IPS-NIHi7 (cell line): ENCODE results near the gene STT3B.

ENCODE experiments used
- DNase-seq: peaks from one replicate; pipeline ENCODE4 v3.0.0; 2012; ENCODE audit warnings: mixed read lengths; ENCODE audit errors: extremely low spot score

STT3B gene

GRCh38 chr3:31551646-31552045 lies 18.9 kb downstream of the STT3B start:
- no peak for DNase-seq

GRCh38 chr3:31552103-31552502 lies 19.4 kb downstream of the STT3B start:
- no peak for DNase-seq

GRCh38 chr3:31553258-31553657 lies 20.5 kb downstream of the STT3B start:
- DNase-seq, result no peak

GRCh38 chr3:31555204-31555603 lies 22.5 kb downstream of the STT3B start:
- no peak for DNase-seq

- DNase-seq, result no peak
Observed at GRCh38 chr3:31559872-31560534, 27.3 kb downstream of the STT3B start.

- DNase-seq, result peak; percentile 41
Observed at GRCh38 chr3:31561891-31562290, 29.2 kb downstream of the STT3B start.

- DNase-seq, result peak; percentile 77
Observed at GRCh38 chr3:31562525-31562924, 29.8 kb downstream of the STT3B start.

GRCh38 chr3:31565288-31565687 lies 32.6 kb downstream of the STT3B start:
- no peak for DNase-seq

- peak; percentile 51 for DNase-seq
Observed at GRCh38 chr3:31567036-31567435, 34.3 kb downstream of the STT3B start.

- DNase-seq, result no peak
Observed at GRCh38 chr3:31568649-31569048, 35.9 kb downstream of the STT3B start.

GRCh38 chr3:31571325-31571724 lies 38.6 kb downstream of the STT3B start:
- no peak for DNase-seq

- DNase-seq, result no peak
Observed at GRCh38 chr3:31572236-31573004, 39.7 kb downstream of the STT3B start.

- no peak for DNase-seq
Observed at GRCh38 chr3:31573036-31573779, 40.5 kb downstream of the STT3B start.

GRCh38 chr3:31575448-31575847 lies 42.7 kb downstream of the STT3B start:
- DNase-seq, result no peak

- no peak for DNase-seq
Observed at GRCh38 chr3:31576521-31576920, 43.8 kb downstream of the STT3B start.

- DNase-seq, result no peak
Observed at GRCh38 chr3:31577232-31577631, 44.5 kb downstream of the STT3B start.

- DNase-seq, result no peak
Observed at GRCh38 chr3:31579828-31580227, 47.1 kb downstream of the STT3B start.

GRCh38 chr3:31580645-31581044 lies 47.9 kb downstream of the STT3B start:
- no peak for DNase-seq

GRCh38 chr3:31581660-31582059 lies 48.9 kb downstream of the STT3B start:
- DNase-seq, result no peak

GRCh38 chr3:31589228-31589627 lies 56.5 kb downstream of the STT3B start:
- no peak for DNase-seq

GRCh38 chr3:31590650-31591049 lies 57.9 kb downstream of the STT3B start:
- DNase-seq, result no peak

- no peak for DNase-seq
Observed at GRCh38 chr3:31592764-31593163, 60.0 kb downstream of the STT3B start.

- no peak for DNase-seq
Observed at GRCh38 chr3:31596176-31596575, 63.5 kb downstream of the STT3B start.
